ENCODE measurements around the gene LENG8.

Gene LENG8

GRCh38 chr19:54464630-54465425, 15.8 kb downstream of the LENG8 start (continued):
- TF ChIP-seq ZNF449 (tag by site-specific recombination; IDR thresholded peaks at IDR 0.05) (0 out of 2 replicates have a peak, but pooled peaks have one; percentile 12), ZNF157 (tag by site-specific recombination; IDR thresholded peaks at IDR 0.05) (no peak), PBX3 (CRISPR knock-in tag; IDR thresholded peaks at IDR 0.05) (peak; percentile 80; the same call in 1 of the 2 replicates), PATZ1 (tag by site-specific recombination; IDR thresholded peaks at IDR 0.05) (peak; percentile 61), ZNF830 (tag by site-specific recombination; IDR thresholded peaks at IDR 0.05; ENCODE audit: low read depth) (no peak), ZNF514 (tag by site-specific recombination; IDR thresholded peaks at IDR 0.05) (no peak), ZBTB21 (tag by site-specific recombination; IDR thresholded peaks at IDR 0.05) (no peak), SCRT2 (tag by site-specific recombination; IDR thresholded peaks at IDR 0.05) (peak; percentile 40; the same call in 1 of the 2 replicates), KLF9 (tag by site-specific recombination; IDR thresholded peaks at IDR 0.05; ENCODE audit: low read depth) (peak; percentile 12), KLF1 (tag by site-specific recombination; IDR thresholded peaks at IDR 0.05) (peak; percentile 82), ZNF133 (tag by site-specific recombination; IDR thresholded peaks at IDR 0.05) (no peak), ZBTB44 (tag by site-specific recombination; IDR thresholded peaks at IDR 0.05) (no peak), ZBTB11 (tag by site-specific recombination; conservative IDR thresholded peaks at IDR 0.05; ENCODE audit: low read depth) (peak; percentile 80), ZNF341 (tag by site-specific recombination; IDR thresholded peaks at IDR 0.05; ENCODE audit: low read depth) (no peak), ZNF274 (IDR thresholded peaks at IDR 0.05; ENCODE audit: low read length) (no peak), ZNF274 (tag by site-specific recombination; IDR thresholded peaks at IDR 0.05; ENCODE audit: borderline replicate concordance) (no peak), ZNF423 (tag by site-specific recombination; IDR thresholded peaks at IDR 0.05) (no peak), ZNF23 (tag by site-specific recombination; IDR thresholded peaks at IDR 0.05; ENCODE audit: borderline replicate concordance) (no peak), SP2 (tag by site-specific recombination; IDR thresholded peaks at IDR 0.05) (0 out of 2 replicates have a peak, but pooled peaks have one; percentile 1), MZF1 (tag by site-specific recombination; IDR thresholded peaks at IDR 0.05; ENCODE audit: borderline replicate concordance) (no peak), SETDB1 (IDR thresholded peaks at IDR 0.05; ENCODE audit: insufficient read length, low read length) (no peak), ZNF26 (tag by site-specific recombination; IDR thresholded peaks at IDR 0.05) (no peak), ZNF555 (tag by site-specific recombination; conservative IDR thresholded peaks at IDR 0.05) (no peak), ZNF391 (tag by site-specific recombination; IDR thresholded peaks at IDR 0.05; ENCODE audit: borderline replicate concordance, low read depth) (no peak), ZNF2 (tag by site-specific recombination; IDR thresholded peaks at IDR 0.05) (no peak), ZNF561 (tag by site-specific recombination; IDR thresholded peaks at IDR 0.05; ENCODE audit: borderline replicate concordance) (peak; percentile 74), ZNF660 (tag by site-specific recombination; IDR thresholded peaks at IDR 0.05) (peak; percentile 45; the same call in 1 of the 2 replicates), ZNF785 (tag by site-specific recombination; IDR thresholded peaks at IDR 0.05) (no peak)

Data from HEK293 (cell line).